ENCODE measurements around the gene CDX2.
A peak's percentile ranks its signal among the peaks of the same experiment; 100 is the strongest.

- TF ChIP-seq YY1 (IDR thresholded peaks at IDR 0.05; ENCODE audit: insufficient read depth, insufficient read length) (no peak), ZNF274 (IDR thresholded peaks at IDR 0.05; ENCODE audit: low read depth, low read length) (no peak), SUZ12 (IDR thresholded peaks at IDR 0.05; ENCODE audit: extremely low read depth, insufficient read depth, insufficient read length) (peak; percentile 10)
These were observed 49.0 kb downstream of the CDX2 start, which contains the start of gene PDX1 for GRCh38 chr13:27919934-27920676.

All from NT2/D1 (cell line).